ENCODE data around the gene ATP9B.
A peak's percentile ranks its signal among the peaks of the same experiment; 100 is the strongest.

ATP9B gene

DNA sequence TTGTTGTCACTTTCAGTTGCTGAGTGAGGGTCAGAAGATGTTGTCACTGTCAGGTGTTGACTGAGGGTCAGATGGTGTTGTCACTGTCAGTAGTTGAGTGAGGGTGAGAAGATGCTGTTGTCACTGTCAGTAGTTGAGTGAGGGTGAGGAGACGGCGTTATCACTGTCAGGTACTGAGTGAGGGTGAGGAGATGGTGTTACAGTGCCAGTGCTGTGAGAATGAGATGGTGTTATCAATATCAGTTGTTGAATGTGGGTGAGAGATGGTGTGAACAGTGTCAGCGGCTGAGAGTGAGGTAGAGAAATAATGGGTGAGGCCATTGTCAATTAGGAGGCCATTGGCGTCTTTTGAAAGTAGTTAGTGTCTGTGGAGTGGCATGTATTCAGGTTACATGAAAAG is 1.6 kb upstream of the ATP9B start:
- Histone ChIP-seq H3K9me2 (replicated peaks; ENCODE audit: low read depth, low read length) (no peaks in the 10 kb centered on the region), H2AFZ (ENCODE audit: low read length) (no peak overlapping the region), H3K79me2 (ENCODE audit: insufficient read depth, low read length) (peaks cover 28% of the 10 kb centered on the region), H3K4me3 (ENCODE audit: low read length, poor library complexity, severe bottlenecking) (no peak overlapping the region), H3K36me3 (ENCODE audit: insufficient read depth, low read length) (no peaks in the 10 kb centered on the region), H3F3A (ENCODE audit: low read depth) (peaks cover 2% of the 10 kb centered on the region; the same call in 1 of the 2 replicates), H3K9me3 (ENCODE audit: insufficient read depth, low read depth, low read length) (no peaks in the 10 kb centered on the region), H3K9ac (ENCODE audit: low read depth, low read length, poor library complexity, severe bottlenecking) (peak overlapping the region; percentile 88), H3K4me1 (ENCODE audit: insufficient read depth, low read length, poor library complexity, severe bottlenecking) (peaks cover 18% of the 10 kb centered on the region), H3K4me2 (ENCODE audit: low read depth, low read length, poor library complexity, severe bottlenecking) (peak overlapping the region; percentile 88), H4K20me1 (ENCODE audit: insufficient read depth, low read length, poor library complexity, severe bottlenecking) (peaks cover 4% of the 10 kb centered on the region), H3K27me3 (ENCODE audit: insufficient read depth, low read length, poor library complexity, severe bottlenecking) (no peaks in the 10 kb centered on the region)
- TF ChIP-seq, protein P1, sequence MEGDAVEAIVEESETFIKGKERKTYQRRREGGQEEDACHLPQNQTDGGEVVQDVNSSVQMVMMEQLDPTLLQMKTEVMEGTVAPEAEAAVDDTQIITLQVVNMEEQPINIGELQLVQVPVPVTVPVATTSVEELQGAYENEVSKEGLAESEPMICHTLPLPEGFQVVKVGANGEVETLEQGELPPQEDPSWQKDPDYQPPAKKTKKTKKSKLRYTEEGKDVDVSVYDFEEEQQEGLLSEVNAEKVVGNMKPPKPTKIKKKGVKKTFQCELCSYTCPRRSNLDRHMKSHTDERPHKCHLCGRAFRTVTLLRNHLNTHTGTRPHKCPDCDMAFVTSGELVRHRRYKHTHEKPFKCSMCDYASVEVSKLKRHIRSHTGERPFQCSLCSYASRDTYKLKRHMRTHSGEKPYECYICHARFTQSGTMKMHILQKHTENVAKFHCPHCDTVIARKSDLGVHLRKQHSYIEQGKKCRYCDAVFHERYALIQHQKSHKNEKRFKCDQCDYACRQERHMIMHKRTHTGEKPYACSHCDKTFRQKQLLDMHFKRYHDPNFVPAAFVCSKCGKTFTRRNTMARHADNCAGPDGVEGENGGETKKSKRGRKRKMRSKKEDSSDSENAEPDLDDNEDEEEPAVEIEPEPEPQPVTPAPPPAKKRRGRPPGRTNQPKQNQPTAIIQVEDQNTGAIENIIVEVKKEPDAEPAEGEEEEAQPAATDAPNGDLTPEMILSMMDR (conservative IDR thresholded peaks at IDR 0.05; ENCODE audit: low read length) = no peak
- TF ChIP-seq EZH2phosphoT487 (IDR thresholded peaks at IDR 0.05; ENCODE audit: borderline replicate concordance) = no peak

DNA sequence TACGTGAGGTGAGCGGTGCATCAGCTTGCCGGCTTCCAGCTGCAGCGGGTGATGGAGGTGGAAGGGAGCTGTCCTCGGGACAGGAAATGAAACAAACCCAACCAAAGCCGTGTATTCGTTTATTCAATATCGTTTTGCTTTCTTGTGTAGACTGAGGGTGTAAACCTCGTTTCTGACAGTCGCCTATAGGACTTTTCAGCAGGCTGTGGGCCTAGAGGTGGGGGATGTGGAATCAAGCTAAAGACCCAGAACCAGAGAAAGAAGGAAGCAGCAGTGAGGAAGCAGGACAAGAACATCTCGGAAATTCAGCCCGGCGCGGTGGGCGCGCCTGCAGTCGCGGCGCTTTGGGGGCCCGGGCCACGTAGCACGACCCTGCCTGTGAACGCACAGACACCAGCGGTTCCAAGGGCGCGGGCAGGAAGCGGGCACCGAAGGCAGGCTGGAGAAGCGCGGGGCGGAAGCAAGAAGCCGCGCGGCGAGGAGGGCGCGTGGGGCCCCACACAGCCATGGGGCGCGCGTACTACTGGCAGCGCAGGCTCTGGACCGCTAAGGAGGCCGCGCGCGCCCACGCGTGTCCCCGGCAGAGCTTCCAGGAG is 755 bp upstream of the ATP9B start:
- Histone ChIP-seq H3F3A (ENCODE audit: low read depth) (peaks cover 2% of the 10 kb centered on the region; the same call in 1 of the 2 replicates), H3K36me3 (ENCODE audit: insufficient read depth, low read length) (no peaks in the 10 kb centered on the region), H2AFZ (ENCODE audit: low read length) (peak overlapping the region; percentile 84)

GRCh38 chr18:79069717-79070151 is 540 bp downstream of the ATP9B start:
- Histone ChIP-seq H3K4me3 (ENCODE audit: low read length, poor library complexity, severe bottlenecking) (peak overlapping the region; percentile 85), H3K9ac (ENCODE audit: low read depth, low read length, poor library complexity, severe bottlenecking) (peak overlapping the region; percentile 83), H2AFZ (ENCODE audit: low read length) (peak overlapping the region; percentile 77), H4K20me1 (ENCODE audit: insufficient read depth, low read length, poor library complexity, severe bottlenecking) (peaks cover 4% of the 10 kb centered on the region), H3K79me2 (ENCODE audit: insufficient read depth, low read length) (peaks cover 45% of the 10 kb centered on the region), H3K4me2 (ENCODE audit: low read depth, low read length, poor library complexity, severe bottlenecking) (peak overlapping the region; percentile 72), H3K9me2 (replicated peaks; ENCODE audit: low read depth, low read length) (no peaks in the 10 kb centered on the region), H3K27me3 (ENCODE audit: insufficient read depth, low read length, poor library complexity, severe bottlenecking) (no peaks in the 10 kb centered on the region), H3K9me3 (ENCODE audit: insufficient read depth, low read depth, low read length) (no peaks in the 10 kb centered on the region), H3K36me3 (ENCODE audit: insufficient read depth, low read length) (no peaks in the 10 kb centered on the region), H3F3A (ENCODE audit: low read depth) (peaks cover 2% of the 10 kb centered on the region; the same call in 1 of the 2 replicates), H3K4me1 (ENCODE audit: insufficient read depth, low read length, poor library complexity, severe bottlenecking) (peaks cover 29% of the 10 kb centered on the region)
- TF ChIP-seq, protein P1 (conservative IDR thresholded peaks at IDR 0.05; ENCODE audit: low read length) = no peak
- TF ChIP-seq EZH2phosphoT487 (IDR thresholded peaks at IDR 0.05; ENCODE audit: borderline replicate concordance) = no peak

More for the DNA sequence above, 755 bp upstream of the ATP9B start:
- peaks cover 33% of the 10 kb centered on the region for H3K79me2 ChIP-seq (ENCODE audit: insufficient read depth, low read length)
- H3K9me2 ChIP-seq (replicated peaks; ENCODE audit: low read depth, low read length) = no peaks in the 10 kb centered on the region
- peak overlapping the region; percentile 85 for H3K4me3 ChIP-seq (ENCODE audit: low read length, poor library complexity, severe bottlenecking)
- peak overlapping the region; percentile 88 for H3K4me2 ChIP-seq (ENCODE audit: low read depth, low read length, poor library complexity, severe bottlenecking)
- H3K27me3 ChIP-seq (ENCODE audit: insufficient read depth, low read length, poor library complexity, severe bottlenecking) = no peaks in the 10 kb centered on the region
- TF ChIP-seq, protein P1 (conservative IDR thresholded peaks at IDR 0.05; ENCODE audit: low read length) = no peak
- no peak for TF ChIP-seq EZH2phosphoT487 (IDR thresholded peaks at IDR 0.05; ENCODE audit: borderline replicate concordance)
- H4K20me1 ChIP-seq (ENCODE audit: insufficient read depth, low read length, poor library complexity, severe bottlenecking) = peaks cover 4% of the 10 kb centered on the region
- H3K9ac ChIP-seq (ENCODE audit: low read depth, low read length, poor library complexity, severe bottlenecking) = peak overlapping the region; percentile 88
- H3K9me3 ChIP-seq (ENCODE audit: insufficient read depth, low read depth, low read length) = no peaks in the 10 kb centered on the region
- peaks cover 18% of the 10 kb centered on the region for H3K4me1 ChIP-seq (ENCODE audit: insufficient read depth, low read length, poor library complexity, severe bottlenecking)

Measured in Loucy (cell line).